ENCODE data around the gene MFF. TPM values are rescaled to one million over a fixed set of nuclear protein-coding genes. Genes with fewer than 3 reads are reported as not detected.

Gene MFF
- total RNA-seq, 1 experiment from 2014 or later = 83.3 TPM

- no peak overlapping the region for H3K27ac Mint-ChIP-seq
- H3K9me3 ChIP-seq (ENCODE audit: control insufficient read depth, low read depth, low read length) = no peaks in the 10 kb centered on the region
- no CpG with 5 or more reads among the region's 5 CpGs for WGBS (ENCODE audit: extremely low coverage, insufficient read length, low lambda C conversion rate)
Observed at GRCh38 chr2:227311861-227312506, 13.1 kb upstream of the MFF start.

More at GRCh38 chr2:227311861-227312506, 13.1 kb upstream of the MFF start:
- Histone ChIP-seq H3K23ac (ENCODE audit: insufficient read length, low read depth, low read length) (no peak overlapping the region), H4K20me1 (ENCODE audit: control insufficient read depth, insufficient read depth, insufficient read length) (no peaks in the 10 kb centered on the region), H2BK15ac (ENCODE audit: low read depth, low read length) (no peak overlapping the region), H4K5ac (ENCODE audit: insufficient read length, low read depth, low read length) (no peak overlapping the region), H3K4me1 (ENCODE audit: insufficient read depth, low read length) (no peaks in the 10 kb centered on the region), H3K79me1 (ENCODE audit: insufficient read depth, low read depth, low read length, poor library complexity, severe bottlenecking) (no peaks in the 10 kb centered on the region), H2AFZ (ENCODE audit: low read length) (no peak overlapping the region), H3K27ac (ENCODE audit: insufficient read length, low read depth, low read length) (no peak overlapping the region), H3T11ph (ENCODE audit: low read length) (no peak overlapping the region), H3K23me2 (ENCODE audit: insufficient read length, low read depth, low read length, poor library complexity, severe bottlenecking) (no peaks in the 10 kb centered on the region), H3K27me3 (ENCODE audit: insufficient read depth, low read length) (no peaks in the 10 kb centered on the region), H3K79me2 (ENCODE audit: insufficient read depth, low read length) (no peaks in the 10 kb centered on the region), H3K9ac (ENCODE audit: extremely low read depth, insufficient read length, low read length) (no peak overlapping the region), H3K18ac (ENCODE audit: insufficient read length, low read depth, low read length) (no peak overlapping the region), H2BK120ac (ENCODE audit: low read depth, low read length, poor library complexity, severe bottlenecking) (no peak overlapping the region), H3K4ac (ENCODE audit: low read depth, low read length) (no peak overlapping the region), H2AK5ac (ENCODE audit: insufficient read length, low read length) (no peak overlapping the region), H2BK5ac (ENCODE audit: insufficient read length, low read length) (no peak overlapping the region), H2BK12ac (ENCODE audit: insufficient read length, low read depth, low read length) (no peak overlapping the region), H2BK20ac (ENCODE audit: low read depth, low read length, poor library complexity, severe bottlenecking) (no peak overlapping the region), H3K14ac (ENCODE audit: insufficient read depth, low read length) (no peak overlapping the region), H3K56ac (ENCODE audit: insufficient read length, low read depth, low read length) (no peak overlapping the region), H3K4me2 (ENCODE audit: insufficient read depth, insufficient read length, low read length) (no peak overlapping the region), H4K91ac (ENCODE audit: insufficient read length, low read depth, low read length) (no peak overlapping the region), H4K8ac (replicated peaks; ENCODE audit: insufficient read length, low read depth, low read length) (no peak overlapping the region)
- TF ChIP-seq CTCF (conservative IDR thresholded peaks at IDR 0.05) = no peak
- Mint-ChIP-seq H3K27me3 (ENCODE audit: low read depth) (no peaks in the 10 kb centered on the region; the same call in 1 of the 2 replicates), H3K36me3 (ENCODE audit: insufficient read depth in 1 of 3, low read depth in 3 of 3) (no peaks in the 10 kb centered on the region; a peak in 1 of 7 replicates), H3K9me3 (no peaks in the 10 kb centered on the region), H3K4me1 (peaks cover 13 to 16% of the 10 kb centered on the region in 2 experiments), H3K4me3 (no peak overlapping the region)
- no peak for DNase-seq
